Stimulated activated CD4-positive, alpha-beta T cell treated with anti-CD3 and anti-CD28 coated beads, Interleukin-1b, Interleukin-23, amount 100 ng/mL, for 4 hours (primary cell): ENCODE results near the gene TADA2A.
"Not testable (repeated sequence)": the region's sequence is repeated elsewhere in the genome, so short reads cannot be mapped to it uniquely, and the experiment has no call there.

Experiments
- DNase-seq, 2 donors: peaks; one replicate each; pipeline ENCODE4 v3.0.0-alpha.2; 2020; ENCODE audit warnings: low read depth in 2 of 2

Gene TADA2A

DNA sequence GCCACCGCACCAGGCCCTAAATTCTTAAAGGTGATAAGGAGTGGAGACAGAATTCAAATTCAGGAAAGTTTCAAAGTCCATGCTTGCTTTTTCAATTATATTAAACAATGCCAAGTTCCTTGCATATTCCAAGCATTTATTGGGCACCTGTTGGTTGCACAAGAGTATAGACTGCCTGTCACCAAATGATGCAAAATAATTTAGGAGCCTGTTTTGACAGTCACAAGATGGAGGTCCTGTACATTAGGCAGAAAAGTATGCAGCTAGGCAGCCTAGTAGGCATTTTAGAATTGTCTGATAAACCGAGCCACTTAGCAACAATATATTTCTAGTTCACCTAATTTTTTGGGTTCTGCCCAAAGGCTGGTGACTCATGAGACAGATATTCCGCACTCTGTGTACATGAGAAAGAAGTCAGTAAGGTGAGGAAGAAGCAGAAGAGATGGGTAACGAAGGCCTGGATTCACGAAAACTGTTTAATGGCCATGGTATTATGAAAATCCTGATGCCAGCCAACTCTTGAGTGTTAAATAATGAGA lies 7.4 kb upstream of the TADA2A start:
- DNase-seq: no peak

DNA sequence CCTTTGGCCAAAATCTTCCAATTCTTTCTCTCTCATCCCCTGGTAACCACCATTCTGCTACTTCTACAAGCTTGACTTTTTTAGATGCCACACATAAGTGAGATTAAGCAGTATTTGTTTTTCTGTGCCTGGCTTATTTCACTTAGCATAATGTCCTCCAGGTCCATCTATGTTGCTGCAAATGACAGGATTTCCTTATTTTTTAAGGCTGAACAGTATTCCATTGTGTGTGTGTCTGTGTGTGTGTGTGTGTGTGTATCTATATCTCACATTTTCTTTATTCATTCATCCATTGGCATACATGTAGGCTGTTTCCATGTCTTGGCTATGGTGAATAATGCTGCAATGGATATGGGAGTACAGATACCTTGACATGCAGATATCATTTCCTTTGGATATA lies 6.2 kb upstream of the TADA2A start:
- no peak for DNase-seq

DNA sequence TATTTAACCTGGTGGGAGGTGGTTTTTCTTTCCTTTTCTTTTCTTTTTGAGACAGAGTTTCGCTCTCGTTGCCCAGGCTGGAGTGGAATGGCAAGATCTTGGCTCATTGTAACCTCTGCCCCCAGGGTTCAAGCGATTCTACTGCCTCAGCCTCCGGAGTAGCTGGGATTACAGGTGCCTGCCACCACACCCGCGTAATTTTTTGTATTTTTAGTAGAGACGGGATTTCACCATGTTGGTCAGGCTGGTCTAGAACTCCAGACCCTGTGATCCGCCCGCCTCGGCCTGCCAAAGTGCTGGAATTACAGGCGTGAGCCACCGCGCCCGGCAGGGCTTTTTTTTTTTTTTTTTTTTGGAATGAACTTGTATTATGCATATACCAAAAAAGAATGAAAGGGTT lies 1.2 kb upstream of the TADA2A start:
- not testable (repeated sequence) for DNase-seq

DNA sequence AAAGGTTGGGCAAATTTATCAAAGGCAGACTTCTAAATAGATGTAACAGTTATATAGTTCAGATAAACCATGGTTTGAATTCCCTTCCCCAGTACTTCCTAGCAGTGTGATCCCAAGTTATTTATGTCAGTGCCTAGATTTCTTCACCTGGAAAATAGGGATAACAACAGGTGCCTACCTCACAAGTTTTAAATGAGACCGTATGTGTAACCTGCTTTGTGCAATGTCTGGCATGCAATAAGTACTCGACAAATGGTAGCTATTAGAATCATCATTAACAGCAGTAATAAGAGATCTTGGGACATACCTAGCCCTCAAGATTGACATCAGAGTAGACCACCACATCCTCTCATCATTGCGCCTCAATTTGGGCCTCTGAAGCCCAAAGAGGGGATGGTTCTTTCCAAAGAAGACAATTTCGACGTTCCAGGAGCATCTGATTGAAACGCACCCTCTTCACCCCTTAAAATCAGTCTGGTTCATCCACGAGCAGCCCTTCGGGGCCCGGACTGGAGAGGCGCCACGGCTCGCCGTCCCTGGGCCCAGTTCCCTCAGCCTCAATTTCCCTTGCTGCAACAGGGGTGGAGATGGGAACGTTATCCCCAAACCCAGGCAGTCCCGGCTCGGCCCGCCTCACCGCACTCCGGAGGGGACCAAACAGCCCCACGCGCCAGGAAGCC lies 591 bp upstream of the TADA2A start:
- DNase-seq: no peak

DNA sequence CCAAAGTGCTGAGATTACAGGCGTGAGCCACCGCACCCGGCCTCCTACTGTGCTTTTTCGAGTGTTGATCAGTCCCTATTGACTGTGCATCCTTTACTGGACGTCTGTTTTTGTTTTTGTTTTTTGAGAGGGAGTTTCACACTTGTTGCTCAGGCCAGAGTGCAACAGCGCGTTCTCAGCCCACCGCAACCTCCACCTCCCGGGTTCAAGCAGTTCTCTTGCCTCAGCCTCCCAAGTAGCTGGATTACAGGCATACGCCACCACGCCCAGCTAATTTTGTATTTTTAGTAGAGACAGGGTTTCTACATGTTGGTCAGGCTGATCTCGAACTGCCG lies 1.4 kb downstream of the TADA2A start:
- not testable (repeated sequence) for DNase-seq

DNA sequence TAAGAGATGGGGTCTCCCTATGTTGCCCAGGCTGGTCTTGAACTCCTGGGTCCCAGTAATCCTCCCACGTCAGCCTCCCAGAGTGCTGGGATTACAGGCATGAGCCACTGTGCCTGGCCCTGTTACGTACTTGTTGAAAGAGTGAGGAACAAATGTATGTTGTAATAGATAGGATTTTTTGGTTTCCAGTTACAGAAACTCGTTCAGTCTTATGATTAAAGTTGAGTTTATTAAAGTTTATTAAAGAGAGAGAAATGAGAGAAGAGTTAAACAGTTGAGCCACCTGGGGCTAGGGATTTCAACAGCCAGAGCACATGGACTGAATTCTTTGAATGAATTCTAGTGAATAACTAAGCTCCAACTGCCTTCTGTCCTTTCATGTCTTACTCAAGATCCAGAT lies 3.7 kb downstream of the TADA2A start:
- no peak for DNase-seq

DNA sequence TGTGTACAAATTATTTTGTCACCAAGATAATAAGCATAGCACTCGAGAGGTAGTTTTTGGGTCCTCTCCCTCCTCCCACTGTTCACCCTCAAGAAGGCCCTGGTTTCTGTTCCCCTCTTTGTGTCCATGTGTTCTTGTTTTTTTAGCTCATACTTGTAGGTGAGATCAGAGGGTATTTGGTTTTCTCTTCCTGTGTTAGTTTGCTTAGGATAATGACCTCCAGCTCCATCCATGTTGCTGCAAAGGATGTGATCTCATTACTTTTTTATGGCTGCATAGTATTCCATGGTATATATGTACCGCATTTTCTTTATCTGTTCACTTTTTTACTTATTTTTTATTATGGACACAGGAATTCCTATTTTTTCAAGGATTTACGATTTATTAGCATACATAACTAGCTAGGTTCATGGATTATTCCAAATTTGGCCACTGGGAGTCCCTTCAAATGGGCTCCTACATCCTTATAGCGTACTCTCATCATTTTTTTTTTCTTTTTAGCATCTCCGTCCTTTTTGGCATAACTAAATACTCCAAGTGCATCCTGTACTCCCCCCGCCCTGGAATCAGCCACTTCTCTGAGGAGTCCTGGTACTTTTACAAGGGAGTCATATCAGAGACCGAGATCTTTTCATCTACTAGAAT lies 7.3 kb downstream of the TADA2A start:
- no peak for DNase-seq

DNA sequence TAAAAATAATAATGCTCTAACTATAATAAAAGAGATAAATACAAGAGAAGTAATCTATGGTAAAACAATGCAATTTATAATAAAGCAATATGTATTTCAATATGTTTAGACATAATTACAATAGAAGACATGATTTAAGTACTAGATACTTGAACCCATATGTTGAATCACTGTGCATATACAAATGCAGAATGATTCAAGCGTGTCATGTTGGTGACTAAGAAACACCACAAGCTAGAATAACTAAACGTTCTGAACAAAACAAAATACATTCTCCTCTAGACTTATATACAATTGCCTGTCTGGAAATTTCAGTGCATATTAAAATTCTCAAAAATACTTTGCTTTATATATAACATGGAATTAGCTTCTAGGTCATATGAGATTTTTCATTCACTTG lies 11.2 kb downstream of the TADA2A start:
- DNase-seq: no peak

DNA sequence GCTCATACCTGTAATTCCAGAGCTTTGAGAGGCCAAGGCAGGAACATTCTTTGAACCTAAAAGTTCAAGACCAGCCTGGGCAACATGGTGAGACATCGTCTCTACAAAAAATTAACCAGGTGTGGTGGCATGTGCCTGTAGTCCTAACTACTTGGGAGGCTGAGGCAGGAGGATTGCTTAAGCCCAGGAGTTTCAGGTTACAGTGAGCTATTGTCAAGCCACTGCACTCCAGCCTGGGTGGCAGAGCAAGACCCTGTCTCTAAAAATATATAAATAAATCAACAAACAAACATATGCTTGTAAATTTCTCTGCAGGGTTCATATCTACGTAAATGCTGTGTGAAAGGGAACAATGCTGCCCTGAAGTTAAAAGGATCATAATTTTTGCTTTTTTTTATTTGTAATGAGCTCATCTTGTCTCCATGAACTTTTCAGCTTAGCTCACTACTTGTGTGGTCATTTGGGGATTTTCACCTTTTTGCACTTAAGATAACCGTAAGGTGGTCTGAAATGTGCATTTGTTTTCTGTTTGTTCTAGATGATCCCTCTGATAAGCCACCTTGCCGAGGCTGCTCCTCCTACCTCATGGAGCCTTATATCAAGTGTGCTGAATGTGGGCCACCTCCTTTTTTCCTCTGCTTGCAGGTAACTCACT lies 16.4 kb downstream of the TADA2A start:
- DNase-seq: no peak

DNA sequence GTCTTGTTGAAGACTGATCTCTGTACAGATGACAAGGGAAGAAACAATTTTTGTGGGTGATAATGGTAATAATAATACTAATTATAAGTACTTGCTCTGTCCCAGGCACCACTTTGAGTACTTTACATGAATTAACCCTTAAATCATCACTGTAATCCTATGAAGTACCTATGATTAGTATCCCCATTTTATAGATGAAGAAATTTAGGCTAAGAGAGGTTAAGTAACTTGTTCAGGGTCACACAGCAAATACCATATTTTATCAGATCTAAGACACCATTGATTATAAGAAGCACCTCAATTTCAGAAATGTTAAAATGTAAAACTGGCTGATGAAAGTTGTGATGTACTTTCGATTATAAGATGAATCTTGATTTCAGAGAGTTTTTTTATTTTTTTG lies 18.6 kb downstream of the TADA2A start:
- DNase-seq: no peak

DNA sequence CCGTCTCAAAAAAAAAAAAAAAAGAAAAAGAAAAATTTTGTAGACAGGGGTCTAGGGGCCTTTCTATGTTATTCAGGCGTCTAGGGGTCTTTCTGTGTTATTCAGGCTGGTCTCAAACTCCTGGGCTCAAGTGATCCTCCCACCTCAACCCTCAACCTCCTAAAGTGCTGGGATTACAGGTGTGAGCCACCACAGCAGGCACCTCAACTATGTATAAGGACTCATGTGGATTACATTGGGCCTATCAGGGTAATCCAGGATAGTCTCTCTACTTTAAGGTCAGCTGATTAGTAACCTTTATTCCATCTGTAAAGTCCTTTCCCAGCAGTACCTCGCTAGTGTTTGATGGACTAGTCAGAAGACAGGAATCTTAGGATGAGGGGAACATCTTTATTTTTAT lies 22.4 kb downstream of the TADA2A start:
- DNase-seq: no peak

DNA sequence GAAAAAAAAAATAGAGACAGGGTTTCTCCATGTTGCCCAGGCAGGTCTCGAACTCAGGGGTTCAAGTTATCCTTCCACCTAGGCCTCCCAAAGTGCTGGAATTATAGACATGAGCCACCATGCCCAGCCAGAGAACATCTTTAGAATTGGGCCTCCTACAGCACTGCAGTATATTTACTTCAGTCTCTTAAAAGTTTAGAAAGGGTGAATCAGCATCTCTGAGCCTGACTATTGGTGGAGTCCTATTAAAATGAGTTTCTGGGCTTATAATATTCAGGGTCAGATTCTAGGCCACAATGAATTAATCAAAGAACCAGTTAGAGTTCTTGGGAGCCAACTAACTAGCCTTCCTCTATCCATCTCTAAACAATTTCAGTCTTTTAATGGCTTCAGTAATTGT lies 22.8 kb downstream of the TADA2A start:
- no peak for DNase-seq

DNA sequence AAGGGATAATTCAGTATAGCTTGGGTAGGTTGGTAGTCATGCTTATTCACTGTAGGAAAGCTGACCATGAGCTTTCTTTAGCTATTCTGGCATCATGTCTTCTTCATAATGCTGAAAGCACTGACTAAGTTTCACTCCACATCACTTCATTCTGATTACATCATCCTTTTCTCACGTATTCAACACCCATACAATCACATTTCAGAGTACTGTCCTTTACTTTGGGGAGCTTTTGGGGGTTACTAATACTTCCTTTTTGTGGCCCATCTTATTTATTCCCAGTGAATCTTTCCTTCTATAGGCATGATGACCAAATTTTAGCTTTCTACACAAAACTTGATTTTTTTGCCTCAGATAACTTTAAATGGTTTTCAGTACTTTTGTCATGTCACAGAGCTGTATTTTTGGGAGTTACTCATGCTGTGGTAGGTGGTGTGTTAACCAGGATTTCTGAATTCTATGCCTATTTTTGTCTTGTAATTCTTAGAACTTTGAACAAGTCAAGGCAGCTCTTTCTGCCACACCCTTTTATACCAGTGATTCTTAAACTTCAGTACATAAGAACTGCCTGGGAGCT lies 23.5 kb downstream of the TADA2A start:
- DNase-seq: no peak

DNA sequence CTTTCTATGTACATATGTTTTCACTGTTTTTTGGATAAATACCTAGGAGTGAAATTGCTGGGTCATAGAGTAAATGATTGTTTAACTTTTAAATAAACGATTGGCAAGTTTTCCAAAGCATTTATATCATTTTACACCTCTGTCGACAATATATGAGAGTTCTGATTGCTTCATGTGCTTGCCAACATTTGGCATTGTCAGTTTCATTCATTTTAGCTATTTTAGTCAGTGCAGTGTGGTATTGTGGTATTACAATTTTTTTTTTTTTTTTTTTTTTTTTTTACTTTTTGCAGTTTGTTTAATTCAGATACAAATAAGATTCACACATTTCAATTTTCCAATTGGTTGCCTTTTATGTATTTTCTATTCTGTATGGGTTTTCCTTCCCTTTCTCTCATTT lies 26.0 kb downstream of the TADA2A start:
- DNase-seq: no peak

DNA sequence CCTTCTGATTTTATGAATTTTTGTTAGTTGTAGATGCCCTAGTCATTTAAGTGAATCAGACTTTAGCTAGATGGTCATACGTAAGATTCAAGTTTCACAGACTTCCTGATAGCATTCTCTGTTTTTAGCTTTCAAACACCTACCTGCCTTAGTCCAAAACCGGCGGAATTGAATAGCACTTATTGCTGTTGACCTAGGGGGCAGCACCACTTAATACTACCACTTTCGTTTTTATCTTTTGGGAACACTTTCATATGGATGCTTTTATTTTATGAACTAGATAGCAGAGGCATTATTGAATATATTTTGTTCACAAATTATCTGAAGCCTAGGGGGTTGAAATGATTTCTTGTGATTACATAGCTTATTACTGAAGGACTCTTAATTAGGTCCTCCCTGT lies 31.5 kb downstream of the TADA2A start:
- DNase-seq: no peak

DNA sequence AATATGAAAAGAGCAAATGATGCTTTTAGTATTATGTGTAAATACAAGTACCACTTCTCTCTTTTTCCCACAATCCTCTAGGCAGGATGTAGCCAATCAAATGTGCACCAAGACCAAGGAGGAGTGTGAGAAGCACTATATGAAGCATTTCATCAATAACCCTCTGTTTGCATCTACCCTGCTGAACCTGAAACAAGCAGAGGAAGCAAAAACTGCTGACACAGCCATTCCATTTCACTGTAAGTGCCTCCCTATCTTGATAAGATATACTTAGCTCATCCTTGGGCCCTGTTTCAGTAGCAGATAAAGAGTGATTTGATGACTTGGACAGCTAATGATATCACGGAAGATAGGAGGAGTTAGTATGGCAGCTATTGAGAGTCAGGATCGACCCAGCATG lies 33.7 kb downstream of the TADA2A start:
- no peak for DNase-seq

DNA sequence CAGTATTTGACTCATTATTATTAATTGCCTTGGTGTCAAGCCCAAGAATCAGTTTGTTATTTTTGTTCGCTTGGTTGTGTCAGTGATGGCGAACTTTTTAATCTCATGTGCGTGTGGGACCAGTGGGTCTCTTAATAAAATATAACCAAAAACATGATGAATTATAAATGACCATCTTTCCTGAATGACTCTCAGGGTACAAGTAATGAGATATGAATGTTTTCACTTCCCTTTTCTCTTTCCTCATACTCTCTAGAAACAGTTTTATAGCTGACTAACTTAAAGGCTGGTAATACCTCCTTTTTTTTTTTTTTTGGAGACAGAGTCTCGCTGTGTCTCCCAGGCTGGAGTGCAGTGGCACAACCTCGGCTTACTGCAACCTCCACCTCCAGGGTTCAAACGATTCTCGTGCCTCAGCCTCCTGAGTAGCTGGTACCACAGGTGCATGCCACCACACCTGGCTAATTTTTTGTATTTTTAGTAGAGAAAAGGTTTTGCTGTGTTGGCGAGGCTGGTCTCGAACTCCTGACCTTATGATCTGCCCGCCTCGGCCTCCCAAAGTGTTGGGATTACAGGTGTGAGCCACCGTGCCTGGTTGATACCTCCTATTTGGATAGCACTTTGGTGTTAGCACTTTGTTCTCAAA lies 34.8 kb downstream of the TADA2A start:
- not testable (repeated sequence) for DNase-seq

DNA sequence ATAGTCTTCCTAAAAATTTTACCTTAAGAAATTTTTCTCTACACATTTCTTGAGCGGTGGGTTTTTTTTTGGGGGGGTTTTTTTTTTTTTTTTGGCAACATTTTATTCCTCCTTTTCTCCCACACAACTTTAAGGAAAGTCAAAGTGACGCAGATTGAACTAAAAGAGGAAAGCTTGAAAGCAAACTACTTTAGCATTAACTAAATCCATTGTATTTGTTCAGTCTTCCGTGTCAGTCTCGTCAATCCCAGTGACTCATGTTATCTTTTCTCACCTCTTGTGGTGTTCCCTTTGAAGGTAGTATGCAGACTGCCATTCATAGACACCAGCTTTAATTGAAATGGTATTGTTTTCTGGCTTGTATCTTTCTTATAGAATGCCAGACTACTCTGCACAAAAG lies 39.3 kb downstream of the TADA2A start:
- DNase-seq: no peak

DNA sequence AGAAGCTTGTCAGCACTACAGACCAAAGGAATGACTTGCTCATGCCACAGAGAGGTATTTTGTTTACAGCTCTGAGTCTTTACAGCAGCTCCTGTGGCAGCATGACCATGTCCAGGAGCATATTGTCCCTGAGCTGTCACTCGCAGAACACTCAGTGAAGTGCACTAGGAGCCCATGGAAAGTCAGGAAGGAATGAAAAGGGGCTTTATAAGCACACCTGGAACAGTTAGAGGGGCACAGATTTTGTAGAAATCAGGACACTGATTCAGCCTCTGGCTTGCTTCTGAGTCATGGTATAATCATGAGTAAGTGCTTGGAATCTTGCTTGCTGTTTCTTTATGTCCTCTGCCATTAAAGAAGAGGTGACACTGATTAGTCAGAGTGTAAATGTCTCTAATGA lies 41.0 kb downstream of the TADA2A start:
- no peak for DNase-seq

DNA sequence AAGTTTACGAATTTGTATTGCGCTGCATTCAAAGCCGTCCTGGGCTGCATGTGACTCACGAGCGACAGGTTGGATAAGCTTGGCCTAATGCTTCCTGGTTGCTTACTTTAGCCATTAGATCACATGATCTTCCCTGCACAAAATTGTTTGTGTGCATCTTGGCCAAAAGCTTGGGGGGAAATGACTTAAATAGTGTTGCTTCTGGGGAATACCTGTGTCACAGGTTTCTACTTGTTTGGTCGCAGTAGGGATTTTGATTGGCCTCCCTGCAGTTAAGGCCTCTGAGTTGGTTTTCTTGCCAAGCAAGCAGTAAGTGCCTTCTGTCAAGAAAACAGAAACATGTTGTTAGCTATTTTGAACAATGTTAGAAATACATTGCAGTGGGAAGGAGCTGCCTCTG lies 43.4 kb downstream of the TADA2A start:
- DNase-seq: no peak

DNA sequence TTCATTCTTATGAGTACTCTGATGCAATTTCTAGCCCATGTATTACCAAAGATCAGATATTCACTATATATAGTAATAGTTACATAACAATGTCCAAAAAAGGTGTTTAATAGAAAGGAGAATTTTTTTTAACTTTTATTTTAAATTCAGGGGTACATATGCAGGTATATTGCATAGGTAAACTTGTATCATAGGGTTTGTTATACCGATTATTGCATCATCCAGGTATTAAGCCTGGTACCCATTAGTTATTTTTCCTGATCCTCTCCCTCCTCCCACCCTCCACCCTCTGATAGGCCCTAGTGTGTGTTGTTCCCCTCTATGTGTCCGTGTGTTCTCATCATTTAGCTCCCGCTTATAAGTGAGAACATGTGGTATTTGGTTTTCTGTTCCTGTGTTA lies 51.1 kb downstream of the TADA2A start:
- DNase-seq: not testable (repeated sequence)

DNA sequence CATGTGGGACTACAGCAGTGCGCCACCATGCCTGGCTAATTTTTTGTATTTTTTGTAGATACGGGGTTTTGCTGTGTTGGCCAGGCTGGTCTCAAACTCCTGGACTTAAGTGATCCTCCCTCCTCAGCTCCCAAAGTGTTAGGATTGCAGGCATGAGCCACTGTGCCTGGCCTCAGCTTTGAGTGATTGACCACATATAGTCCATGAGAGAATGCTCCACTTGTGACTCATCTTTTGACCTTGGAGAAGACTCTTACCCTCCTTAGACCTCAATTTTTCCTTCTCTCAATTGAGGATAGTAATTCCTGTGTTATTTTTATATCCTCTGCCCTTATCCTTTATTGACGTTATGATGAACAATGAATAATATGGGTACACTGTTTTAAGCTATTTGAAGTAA lies 52.1 kb downstream of the TADA2A start:
- DNase-seq: no peak
